HEK293 (cell line): ENCODE data around the gene WDR1.

ENCODE experiments used
- CTCF ChIA-PET: fragments of 350-600 bp; formaldehyde crosslinking; extraction: SDS; loops from one replicate; lab custom pipeline; 2021; ENCODE audit warnings: antibody characterized with exemption; lab: Yijun Ruan, JAX
- POLR2A ChIA-PET: fragments of 300-600 bp; formaldehyde crosslinking; extraction: SDS; loops from one replicate; lab custom pipeline; 2020; ENCODE audit warnings: antibody characterized with exemption, inconsistent platforms; lab: Yijun Ruan, JAX
- H3K27ac ChIP-seq: fragments of 200-500 bp; sonication (Bioruptor generic); 2 replicates; pipeline ENCODE4 v1.5.1; 2014; ENCODE audit warnings: low read depth, low read length, control low read depth, inconsistent platforms; ENCODE audit errors: extremely low read depth
- H3K36me3 ChIP-seq, 2 experiments: fragments of 200-500 bp in 1 of 2; sonication (Bioruptor generic) in 1 of 2; 1 replicate in 1 of 2; 2 replicates in 1 of 2; pipeline ENCODE4 v1.5.1; 2014 to 2017; ENCODE audit warnings: inconsistent platforms in 2 of 2, low read length in 2 of 2; ENCODE audit not compliant: control insufficient read depth in 2 of 2, insufficient read depth in 1 of 2
- H3K4me1 ChIP-seq: fragments of 200-500 bp; sonication (Bioruptor generic); 2 replicates; pipeline ENCODE4 v1.5.1; 2014; ENCODE audit warnings: mild to moderate bottlenecking, low read length, inconsistent platforms; ENCODE audit not compliant: control insufficient read depth, insufficient read depth
- H3K4me3 ChIP-seq: 2 replicates; pipeline ENCODE4 v1.5.1; 2011; ENCODE audit warnings: low read depth, mild to moderate bottlenecking, control low read depth, low read length, moderate library complexity
- H3K9me3 ChIP-seq: fragments of 200-500 bp; sonication (Bioruptor generic); 2 replicates; pipeline ENCODE4 v1.5.1; 2014; ENCODE audit warnings: low read depth, low read length, inconsistent platforms; ENCODE audit not compliant: control insufficient read depth, insufficient read depth
- GFI1B ChIP-seq: fragments of 450-650 bp; formaldehyde crosslinking; IDR thresholded peaks from 2 replicates; pipeline ENCODE4 v1.5.1; 2016; ENCODE audit warnings: missing biosample characterization, missing genetic modification characterization
- GLI2 ChIP-seq: fragments of 450-650 bp; formaldehyde crosslinking; IDR thresholded peaks from 2 replicates; pipeline ENCODE4; 2017; ENCODE audit warnings: missing biosample characterization, missing genetic modification characterization, low read depth, borderline replicate concordance
- KLF17 ChIP-seq: fragments of 450-650 bp; formaldehyde crosslinking; IDR thresholded peaks from 2 replicates; pipeline ENCODE4 v1.5.1; 2016; ENCODE audit warnings: missing biosample characterization, missing genetic modification characterization
- KLF9 ChIP-seq: fragments of 450-650 bp; formaldehyde crosslinking; IDR thresholded peaks from 2 replicates; pipeline ENCODE4 v1.5.1; 2016; ENCODE audit warnings: missing biosample characterization, missing genetic modification characterization, low read depth
- PATZ1 ChIP-seq: fragments of 450-650 bp; formaldehyde crosslinking; IDR thresholded peaks from 2 replicates; pipeline ENCODE4 v1.5.1; 2016; ENCODE audit warnings: missing biosample characterization, missing genetic modification characterization
- PRDM2 ChIP-seq: fragments of 450-650 bp; formaldehyde crosslinking; IDR thresholded peaks from 2 replicates; pipeline ENCODE4 v1.5.1; 2016; ENCODE audit warnings: missing biosample characterization, missing genetic modification characterization, borderline replicate concordance
- SP7 ChIP-seq: fragments of 450-650 bp; formaldehyde crosslinking; IDR thresholded peaks from 2 replicates; pipeline ENCODE4 v1.5.1; 2016; ENCODE audit warnings: missing biosample characterization, missing genetic modification characterization
- WT1 ChIP-seq: fragments of 450-650 bp; formaldehyde crosslinking; IDR thresholded peaks from 2 replicates; pipeline ENCODE4 v1.5.1; 2016; ENCODE audit warnings: missing biosample characterization, missing genetic modification characterization
- ZBTB17 ChIP-seq: fragments of 450-650 bp; formaldehyde crosslinking; IDR thresholded peaks from 2 replicates; pipeline ENCODE4 v1.5.1; 2016; ENCODE audit warnings: missing biosample characterization, missing genetic modification characterization
- ZBTB21 ChIP-seq: fragments of 450-650 bp; formaldehyde crosslinking; IDR thresholded peaks from 2 replicates; pipeline ENCODE4 v1.5.1; 2017; ENCODE audit warnings: missing biosample characterization, missing genetic modification characterization
- ZBTB6 ChIP-seq: fragments of 450-650 bp; formaldehyde crosslinking; IDR thresholded peaks from 2 replicates; pipeline ENCODE4 v1.5.1; 2017; ENCODE audit warnings: missing biosample characterization, missing genetic modification characterization
- ZNF10 ChIP-seq: fragments of 450-650 bp; formaldehyde crosslinking; IDR thresholded peaks from 2 replicates; pipeline ENCODE4 v1.5.1; 2017; ENCODE audit warnings: missing biosample characterization, missing genetic modification characterization
- ZNF121 ChIP-seq: fragments of 450-650 bp; formaldehyde crosslinking; IDR thresholded peaks from 2 replicates; pipeline ENCODE4 v1.5.1; 2016; ENCODE audit warnings: missing biosample characterization, missing genetic modification characterization
- ZNF211 ChIP-seq: fragments of 450-650 bp; formaldehyde crosslinking; IDR thresholded peaks from 2 replicates; pipeline ENCODE4 v1.5.1; 2016; ENCODE audit warnings: low read depth, missing biosample characterization, missing genetic modification characterization
- ZNF248 ChIP-seq: fragments of 450-650 bp; formaldehyde crosslinking; IDR thresholded peaks from 2 replicates; pipeline ENCODE4 v1.5.1; 2017; ENCODE audit warnings: missing biosample characterization, missing genetic modification characterization
- ZNF26 ChIP-seq: fragments of 450-650 bp; formaldehyde crosslinking; IDR thresholded peaks from 2 replicates; pipeline ENCODE4 v1.5.1; 2016; ENCODE audit warnings: missing biosample characterization, missing genetic modification characterization
- ZNF426 ChIP-seq: fragments of 450-650 bp; formaldehyde crosslinking; IDR thresholded peaks from 2 replicates; pipeline ENCODE4 v1.5.1; 2017; ENCODE audit warnings: missing biosample characterization, missing genetic modification characterization, mild to moderate bottlenecking, inconsistent platforms, moderate library complexity
- ZNF571 ChIP-seq: fragments of 450-650 bp; formaldehyde crosslinking; IDR thresholded peaks from 2 replicates; pipeline ENCODE4 v1.5.0; 2017; ENCODE audit warnings: missing biosample characterization, missing genetic modification characterization
- ZNF626 ChIP-seq: fragments of 450-650 bp; sonication (Bioruptor Pico); formaldehyde crosslinking; IDR thresholded peaks from 2 replicates; pipeline ENCODE4 v1.5.1; 2018; ENCODE audit warnings: missing biosample characterization, missing genetic modification characterization, inconsistent platforms
- ZNF654 ChIP-seq: fragments of 450-650 bp; formaldehyde crosslinking; IDR thresholded peaks from 2 replicates; pipeline ENCODE4 v1.5.1; 2016; ENCODE audit warnings: low read depth, missing biosample characterization, missing genetic modification characterization
- ZNF776 ChIP-seq: fragments of 450-650 bp; formaldehyde crosslinking; IDR thresholded peaks from 2 replicates; pipeline ENCODE4 v1.5.0; 2017; ENCODE audit warnings: missing biosample characterization, missing genetic modification characterization, borderline replicate concordance

The WDR1 gene

GRCh38 chr4:10157478-10158332, 41.1 kb upstream of the WDR1 start:
- Histone ChIP-seq H3K36me3 (no peaks in the 10 kb centered on the region), H3K4me1 (no peaks in the 10 kb centered on the region), H3K9me3 (no peaks in the 10 kb centered on the region), H3K4me3 (no peak overlapping the region), H3K27ac (no peak overlapping the region)
- ChIA-PET POLR2A (interaction anchor here (0.9 kb wide), 1 partner anchor 41 kb away, joined by 4 read pairs; the partner anchor contains the start of gene WDR1), CTCF (interaction anchor here (0.6 to 2.6 kb wide), 17 partner anchors 7 to 396 kb away, joined by 3 to 23 read pairs (median 3); no protein-coding TSS in a partner anchor)
- TF ChIP-seq ZNF654 (tag by site-specific recombination) (peak; percentile 73), KLF17 (tag by site-specific recombination) (no peak)

- POLR2A ChIA-PET, result no interaction called here
- H3K4me3 ChIP-seq, result no peak overlapping the region
- TF ChIP-seq ZNF426, result no peak
- no peak for TF ChIP-seq ZNF26 (tag by site-specific recombination)
- no peak for TF ChIP-seq KLF9 (tag by site-specific recombination)
- TF ChIP-seq SP7 (tag by site-specific recombination), result no peak
- TF ChIP-seq ZBTB6, result no peak
- no peak for TF ChIP-seq GFI1B (tag by site-specific recombination)
- TF ChIP-seq ZBTB21 (tag by site-specific recombination), result no peak
- TF ChIP-seq ZNF571 (tag by site-specific recombination), result no peak
- no peak for TF ChIP-seq PATZ1 (tag by site-specific recombination)
- no peak for TF ChIP-seq ZNF211 (tag by site-specific recombination)
- TF ChIP-seq PRDM2 (tag by site-specific recombination), result no peak
- no peak for TF ChIP-seq ZNF121 (tag by site-specific recombination)
- no peak for TF ChIP-seq ZNF776
- TF ChIP-seq ZNF248 (tag by site-specific recombination), result no peak
- TF ChIP-seq ZBTB17 (tag by site-specific recombination), result no peak
- TF ChIP-seq ZNF626 (tag by site-specific recombination), result no peak
- no peak for TF ChIP-seq WT1
- no peak for TF ChIP-seq ZNF10 (tag by site-specific recombination)
- TF ChIP-seq GLI2, result no peak
Observed at GRCh38 chr4:10154241-10154640, 37.6 kb upstream of the WDR1 start.

More at GRCh38 chr4:10154241-10154640, 37.6 kb upstream of the WDR1 start:
- no peaks in the 10 kb centered on the region for H3K36me3 ChIP-seq
- H3K9me3 ChIP-seq, result no peaks in the 10 kb centered on the region
- CTCF ChIA-PET, result interaction anchor here (0.6 to 1.6 kb wide), 4 partner anchors 10 to 250 kb away, joined by 3 to 5 read pairs (median 4); no protein-coding TSS in a partner anchor
- no peak overlapping the region for H3K27ac ChIP-seq
- no peaks in the 10 kb centered on the region for H3K4me1 ChIP-seq
